H4 (cell line): ENCODE data around the gene RAB11B. TPM values are rescaled to one million over a fixed set of nuclear protein-coding genes. Genes with fewer than 3 reads are reported as not detected.
"Not testable (repeated sequence)": the region's sequence is repeated elsewhere in the genome, so short reads cannot be mapped to it uniquely, and the experiment has no call there.

Source experiments
- DNase-seq: peaks from one replicate; pipeline ENCODE4 v3.0.0-alpha.2; 2015; ENCODE audit warnings: low spot score
- total RNA-seq: library from RNA; depleted of rRNA; stranded (reverse); fragments of >200 nt; shearing (Covaris generic); gene quantifications from 2 replicates; pipeline ENCODE4 v1.2.3, GENCODE V29; 2014; rRNA removed

The RAB11B gene
- 9.9 and 11.8 TPM in 2 replicates for total RNA-seq

- DNase-seq, result peak; percentile 100
These were observed at the start of gene RAB11B for GRCh38 chr19:8389891-8390616. TSS of gene RAB11B (plus strand) at chr19:8390360. CDS start at chr19:8390417, 57 bp downstream.

GRCh38 chr19:8341504-8341903 lies 48.7 kb upstream of the RAB11B start:
- not testable (repeated sequence) for DNase-seq

GRCh38 chr19:8342316-8342683 lies 47.9 kb upstream of the RAB11B start:
- no peak for DNase-seq

- DNase-seq, result no peak
These were observed 47.3 kb upstream of the RAB11B start, which contains the start of gene KANK3 for GRCh38 chr19:8342684-8343482. TSS of gene KANK3 (minus strand) at chr19:8343262. CDS start at chr19:8337828, 5,434 bp downstream.

- DNase-seq, result no peak
These were observed 46.7 kb upstream of the RAB11B start for GRCh38 chr19:8343483-8343844.

- DNase-seq, result not testable (repeated sequence)
These were observed 40.4 kb upstream of the RAB11B start for GRCh38 chr19:8349629-8350372.

GRCh38 chr19:8352134-8352827 lies 37.9 kb upstream of the RAB11B start:
- DNase-seq, result no peak

- not testable (repeated sequence) for DNase-seq
These were observed 37.3 kb upstream of the RAB11B start for GRCh38 chr19:8352845-8353244.

GRCh38 chr19:8355631-8356402 lies 34.3 kb upstream of the RAB11B start:
- peak; percentile 87 for DNase-seq

- DNase-seq, result no peak
These were observed 33.1 kb upstream of the RAB11B start for GRCh38 chr19:8357007-8357521.

- DNase-seq, result no peak
These were observed 31.2 kb upstream of the RAB11B start for GRCh38 chr19:8358948-8359347.

- no peak for DNase-seq
These were observed 30.0 kb upstream of the RAB11B start for GRCh38 chr19:8360196-8360595.

- peak; percentile 100 for DNase-seq
These were observed 28.0 kb upstream of the RAB11B start for GRCh38 chr19:8361921-8362793.

GRCh38 chr19:8363803-8364771 lies 26.1 kb upstream of the RAB11B start, which contains the start of gene ANGPTL4:
TSS of gene ANGPTL4 (plus strand) at chr19:8364155. CDS start at chr19:8364322, 167 bp downstream.
- DNase-seq, result no peak

- no peak for DNase-seq
These were observed 24.0 kb upstream of the RAB11B start for GRCh38 chr19:8366121-8366581.

- no peak for DNase-seq
These were observed 23.2 kb upstream of the RAB11B start for GRCh38 chr19:8366961-8367326.

- peak; percentile 99 for DNase-seq
These were observed 22.7 kb upstream of the RAB11B start for GRCh38 chr19:8367327-8368001.
